ENCODE data around the gene FAM118A.
"Not testable (repeated sequence)": the region's sequence is repeated elsewhere in the genome, so short reads cannot be mapped to it uniquely, and the experiment has no call there.

Gene FAM118A

GRCh38 chr22:45268958-45269844, 40.5 kb upstream of the FAM118A start:
- H3K27ac ChIP-seq (ENCODE audit: insufficient read depth, low read length, poor library complexity, severe bottlenecking): no peak overlapping the region
- H3K27me3 ChIP-seq (replicated peaks; ENCODE audit: control insufficient read depth, insufficient read depth, low read length, poor library complexity, severe bottlenecking): no peaks in the 10 kb centered on the region

GRCh38 chr22:45270095-45271020, 39.4 kb upstream of the FAM118A start:
- no peaks in the 10 kb centered on the region for H3K36me3 ChIP-seq (ENCODE audit: control insufficient read depth, insufficient read depth, low read length)
- no peaks in the 10 kb centered on the region for H3K27me3 ChIP-seq (replicated peaks; ENCODE audit: control insufficient read depth, insufficient read depth, low read length, poor library complexity, severe bottlenecking)
- H3K4me3 ChIP-seq (ENCODE audit: insufficient read depth, low read depth, low read length, poor library complexity, severe bottlenecking): no peak overlapping the region
- DNase-seq: no peak
- H3K4me1 ChIP-seq (ENCODE audit: control insufficient read depth, insufficient read depth, low read length, poor library complexity, severe bottlenecking): peaks cover 16% of the 10 kb centered on the region
- H3K9me3 ChIP-seq (ENCODE audit: control insufficient read depth, low read length): no peaks in the 10 kb centered on the region
- H3K27ac ChIP-seq (ENCODE audit: insufficient read depth, low read length, poor library complexity, severe bottlenecking): no peak overlapping the region

More at GRCh38 chr22:45268958-45269844, 40.5 kb upstream of the FAM118A start:
- DNase-seq: peak; percentile 78 to 86 (median 84)
- peaks cover 16% of the 10 kb centered on the region for H3K4me1 ChIP-seq (ENCODE audit: control insufficient read depth, insufficient read depth, low read length, poor library complexity, severe bottlenecking)
- H3K36me3 ChIP-seq (ENCODE audit: control insufficient read depth, insufficient read depth, low read length): no peaks in the 10 kb centered on the region
- no peaks in the 10 kb centered on the region for H3K9me3 ChIP-seq (ENCODE audit: control insufficient read depth, low read length)
- peak overlapping the region; percentile 63 for H3K4me3 ChIP-seq (ENCODE audit: insufficient read depth, low read depth, low read length, poor library complexity, severe bottlenecking)

GRCh38 chr22:45271667-45272201, 38.0 kb upstream of the FAM118A start:
- DNase-seq: no peak
- Histone ChIP-seq H3K27ac (ENCODE audit: insufficient read depth, low read length, poor library complexity, severe bottlenecking) (no peak overlapping the region), H3K36me3 (ENCODE audit: control insufficient read depth, insufficient read depth, low read length) (no peaks in the 10 kb centered on the region), H3K9me3 (ENCODE audit: control insufficient read depth, low read length) (no peaks in the 10 kb centered on the region), H3K4me1 (ENCODE audit: control insufficient read depth, insufficient read depth, low read length, poor library complexity, severe bottlenecking) (peaks cover 16% of the 10 kb centered on the region), H3K4me3 (ENCODE audit: insufficient read depth, low read depth, low read length, poor library complexity, severe bottlenecking) (no peak overlapping the region), H3K27me3 (replicated peaks; ENCODE audit: control insufficient read depth, insufficient read depth, low read length, poor library complexity, severe bottlenecking) (no peaks in the 10 kb centered on the region)

GRCh38 chr22:45272498-45272897, 37.2 kb upstream of the FAM118A start:
- peaks cover 16% of the 10 kb centered on the region for H3K4me1 ChIP-seq (ENCODE audit: control insufficient read depth, insufficient read depth, low read length, poor library complexity, severe bottlenecking)
- no peak overlapping the region for H3K4me3 ChIP-seq (ENCODE audit: insufficient read depth, low read depth, low read length, poor library complexity, severe bottlenecking)
- no peaks in the 10 kb centered on the region for H3K36me3 ChIP-seq (ENCODE audit: control insufficient read depth, insufficient read depth, low read length)
- H3K27me3 ChIP-seq (replicated peaks; ENCODE audit: control insufficient read depth, insufficient read depth, low read length, poor library complexity, severe bottlenecking): no peaks in the 10 kb centered on the region
- no peak for DNase-seq
- H3K27ac ChIP-seq (ENCODE audit: insufficient read depth, low read length, poor library complexity, severe bottlenecking): no peak overlapping the region
- no peaks in the 10 kb centered on the region for H3K9me3 ChIP-seq (ENCODE audit: control insufficient read depth, low read length)

- Histone ChIP-seq H3K27ac (ENCODE audit: insufficient read depth, low read length, poor library complexity, severe bottlenecking) (no peak overlapping the region), H3K27me3 (replicated peaks; ENCODE audit: control insufficient read depth, insufficient read depth, low read length, poor library complexity, severe bottlenecking) (no peaks in the 10 kb centered on the region)
- DNase-seq: no peak
Measured at GRCh38 chr22:45273452-45274075, 36.2 kb upstream of the FAM118A start.

GRCh38 chr22:45276507-45277105, 33.1 kb upstream of the FAM118A start:
- H3K9me3 ChIP-seq (ENCODE audit: control insufficient read depth, low read length): no peaks in the 10 kb centered on the region
- H3K27me3 ChIP-seq (replicated peaks; ENCODE audit: control insufficient read depth, insufficient read depth, low read length, poor library complexity, severe bottlenecking): no peaks in the 10 kb centered on the region
- no peak overlapping the region for H3K4me3 ChIP-seq (ENCODE audit: insufficient read depth, low read depth, low read length, poor library complexity, severe bottlenecking)
- H3K4me1 ChIP-seq (ENCODE audit: control insufficient read depth, insufficient read depth, low read length, poor library complexity, severe bottlenecking): no peaks in the 10 kb centered on the region
- H3K27ac ChIP-seq (ENCODE audit: insufficient read depth, low read length, poor library complexity, severe bottlenecking): no peak overlapping the region
- DNase-seq: no peak
- no peaks in the 10 kb centered on the region for H3K36me3 ChIP-seq (ENCODE audit: control insufficient read depth, insufficient read depth, low read length)

More at GRCh38 chr22:45273452-45274075, 36.2 kb upstream of the FAM118A start:
- peaks cover 12% of the 10 kb centered on the region for H3K4me1 ChIP-seq (ENCODE audit: control insufficient read depth, insufficient read depth, low read length, poor library complexity, severe bottlenecking)
- no peaks in the 10 kb centered on the region for H3K36me3 ChIP-seq (ENCODE audit: control insufficient read depth, insufficient read depth, low read length)
- no peaks in the 10 kb centered on the region for H3K9me3 ChIP-seq (ENCODE audit: control insufficient read depth, low read length)
- no peak overlapping the region for H3K4me3 ChIP-seq (ENCODE audit: insufficient read depth, low read depth, low read length, poor library complexity, severe bottlenecking)

GRCh38 chr22:45277720-45278119, 32.0 kb upstream of the FAM118A start:
- not testable (repeated sequence) for H3K4me1 ChIP-seq (ENCODE audit: control insufficient read depth, insufficient read depth, low read length, poor library complexity, severe bottlenecking); H3K9me3 ChIP-seq (ENCODE audit: control insufficient read depth, low read length); H3K4me3 ChIP-seq (ENCODE audit: insufficient read depth, low read depth, low read length, poor library complexity, severe bottlenecking); H3K27me3 ChIP-seq (replicated peaks; ENCODE audit: control insufficient read depth, insufficient read depth, low read length, poor library complexity, severe bottlenecking); H3K36me3 ChIP-seq (ENCODE audit: control insufficient read depth, insufficient read depth, low read length); DNase-seq; H3K27ac ChIP-seq (ENCODE audit: insufficient read depth, low read length, poor library complexity, severe bottlenecking)

GRCh38 chr22:45278125-45278524, 31.6 kb upstream of the FAM118A start:
- no peaks in the 10 kb centered on the region for H3K9me3 ChIP-seq (ENCODE audit: control insufficient read depth, low read length)
- no peaks in the 10 kb centered on the region for H3K27me3 ChIP-seq (replicated peaks; ENCODE audit: control insufficient read depth, insufficient read depth, low read length, poor library complexity, severe bottlenecking)
- DNase-seq: no peak
- H3K27ac ChIP-seq (ENCODE audit: insufficient read depth, low read length, poor library complexity, severe bottlenecking): no peak overlapping the region
- H3K4me1 ChIP-seq (ENCODE audit: control insufficient read depth, insufficient read depth, low read length, poor library complexity, severe bottlenecking): no peaks in the 10 kb centered on the region
- H3K4me3 ChIP-seq (ENCODE audit: insufficient read depth, low read depth, low read length, poor library complexity, severe bottlenecking): no peak overlapping the region
- no peaks in the 10 kb centered on the region for H3K36me3 ChIP-seq (ENCODE audit: control insufficient read depth, insufficient read depth, low read length)

- Histone ChIP-seq H3K27me3 (replicated peaks; ENCODE audit: control insufficient read depth, insufficient read depth, low read length, poor library complexity, severe bottlenecking) (no peaks in the 10 kb centered on the region), H3K9me3 (ENCODE audit: control insufficient read depth, low read length) (no peaks in the 10 kb centered on the region), H3K4me1 (ENCODE audit: control insufficient read depth, insufficient read depth, low read length, poor library complexity, severe bottlenecking) (no peaks in the 10 kb centered on the region), H3K27ac (ENCODE audit: insufficient read depth, low read length, poor library complexity, severe bottlenecking) (no peak overlapping the region), H3K4me3 (ENCODE audit: insufficient read depth, low read depth, low read length, poor library complexity, severe bottlenecking) (no peak overlapping the region), H3K36me3 (ENCODE audit: control insufficient read depth, insufficient read depth, low read length) (no peaks in the 10 kb centered on the region)
- no peak for DNase-seq
Measured at GRCh38 chr22:45280587-45280980, 29.1 kb upstream of the FAM118A start.
